H7 (cell line): Measurements from ENCODE around the gene IKBKG. TPM values are rescaled to one million over a fixed set of nuclear protein-coding genes. Genes with fewer than 3 reads are reported as not detected.
A peak's percentile ranks its signal among the peaks of the same experiment; 100 is the strongest.
"Not testable (repeated sequence)": the region's sequence is repeated elsewhere in the genome, so short reads cannot be mapped to it uniquely, and the experiment has no call there.

Experiments
- DNase-seq: peaks from one replicate; pipeline ENCODE4 v3.0.0; 2012
- H3K27me3 ChIP-seq: 2 replicates; pipeline ENCODE4 v1.6.0; 2011; ENCODE audit warnings: mild to moderate bottlenecking, low read length; ENCODE audit not compliant: control insufficient read depth, insufficient read depth
- H3K36me3 ChIP-seq: replicated peaks from 2 replicates; pipeline ENCODE4 v1.5.1; 2011; ENCODE audit warnings: low read length; ENCODE audit not compliant: control insufficient read depth, insufficient read depth
- H3K4me3 ChIP-seq: 2 replicates; pipeline ENCODE4 v1.5.1; 2011; ENCODE audit warnings: low read depth, mild to moderate bottlenecking, control low read depth, low read length, moderate library complexity; ENCODE audit not compliant: insufficient read depth
- total RNA-seq: library from RNA; depleted of rRNA; stranded (reverse); fragments of >200 nt; shearing (Covaris generic); gene quantifications from 2 replicates; pipeline ENCODE4 v1.2.3, GENCODE V29; 2014; rRNA removed

IKBKG gene, protein sequence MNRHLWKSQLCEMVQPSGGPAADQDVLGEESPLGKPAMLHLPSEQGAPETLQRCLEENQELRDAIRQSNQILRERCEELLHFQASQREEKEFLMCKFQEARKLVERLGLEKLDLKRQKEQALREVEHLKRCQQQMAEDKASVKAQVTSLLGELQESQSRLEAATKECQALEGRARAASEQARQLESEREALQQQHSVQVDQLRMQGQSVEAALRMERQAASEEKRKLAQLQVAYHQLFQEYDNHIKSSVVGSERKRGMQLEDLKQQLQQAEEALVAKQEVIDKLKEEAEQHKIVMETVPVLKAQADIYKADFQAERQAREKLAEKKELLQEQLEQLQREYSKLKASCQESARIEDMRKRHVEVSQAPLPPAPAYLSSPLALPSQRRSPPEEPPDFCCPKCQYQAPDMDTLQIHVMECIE
- total RNA-seq, result 22.1 and 24.3 TPM in 2 replicates

DNA sequence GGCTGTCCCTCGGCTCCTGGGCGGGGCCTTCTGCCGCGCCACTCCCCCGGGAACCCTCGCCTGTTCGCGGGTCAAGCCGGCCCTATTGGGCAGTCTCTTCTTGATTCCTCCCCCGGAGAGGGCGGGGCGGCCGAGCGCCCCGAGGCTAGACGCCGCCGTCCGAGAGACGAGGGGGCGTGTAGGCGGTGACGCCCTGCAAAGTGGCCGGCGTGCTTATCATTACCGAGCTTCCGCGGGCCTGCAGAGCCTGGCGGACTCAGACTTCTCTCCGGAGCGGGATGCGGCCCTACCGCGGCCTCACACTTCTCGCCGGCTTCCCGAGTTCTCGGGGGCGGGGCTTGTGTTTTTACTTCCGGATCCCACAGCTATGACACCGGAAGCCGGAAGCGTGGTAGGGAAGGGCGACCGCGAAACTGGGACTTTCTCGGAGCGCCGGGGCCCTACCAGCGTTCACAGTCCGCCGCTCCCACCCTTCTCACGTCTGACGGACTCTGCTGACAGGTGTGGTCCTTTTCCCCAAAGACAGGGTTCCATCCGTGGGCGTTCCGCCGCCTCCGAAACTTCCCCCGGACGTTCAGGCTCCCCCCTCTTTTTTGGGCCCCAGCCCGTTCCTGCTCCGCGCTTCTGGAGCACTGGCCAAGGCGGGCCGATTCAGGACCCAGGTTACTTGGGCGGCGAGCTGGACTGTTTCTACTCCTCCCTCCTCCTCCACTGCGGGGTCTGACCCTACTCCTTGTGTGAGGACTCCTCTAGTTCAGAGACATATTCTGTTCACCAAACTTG, at the start of gene IKBKG:
IKBKG (plus strand) TSS at position 376 of the 783 bp plus-strand sequence. CDS start 4,383 bp downstream, outside the sequence.
- Histone ChIP-seq H3K36me3 (no peaks in the 10 kb centered on the region; the same call in none of the 2 replicates), H3K4me3 (peak within 1 kb of the TSS; percentile 71), H3K27me3 (no peaks in the 10 kb centered on the region)
- peak; percentile 98 for DNase-seq

DNA sequence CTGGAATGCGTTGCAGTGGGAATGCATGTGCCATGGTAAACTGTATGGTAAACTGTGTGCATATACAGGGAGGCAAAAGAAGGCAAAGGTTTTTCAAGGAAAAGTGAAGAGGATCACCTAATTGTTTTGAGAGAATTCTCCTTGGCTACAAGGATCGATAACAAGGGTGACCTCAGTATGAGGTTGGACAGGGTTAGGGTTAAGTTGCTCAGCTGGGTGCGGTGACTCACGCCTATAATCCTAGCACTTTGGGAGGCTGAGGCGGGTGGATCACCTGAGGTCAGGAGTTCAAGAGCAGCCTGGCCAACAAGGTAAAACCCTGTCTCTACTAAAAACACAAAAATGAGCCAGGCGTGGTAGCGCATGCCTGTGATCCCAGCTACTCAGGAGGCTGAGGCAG, 46.0 kb upstream of the IKBKG start:
- H3K36me3 ChIP-seq, H3K27me3 ChIP-seq, DNase-seq, H3K4me3 ChIP-seq: not testable (repeated sequence)

DNA sequence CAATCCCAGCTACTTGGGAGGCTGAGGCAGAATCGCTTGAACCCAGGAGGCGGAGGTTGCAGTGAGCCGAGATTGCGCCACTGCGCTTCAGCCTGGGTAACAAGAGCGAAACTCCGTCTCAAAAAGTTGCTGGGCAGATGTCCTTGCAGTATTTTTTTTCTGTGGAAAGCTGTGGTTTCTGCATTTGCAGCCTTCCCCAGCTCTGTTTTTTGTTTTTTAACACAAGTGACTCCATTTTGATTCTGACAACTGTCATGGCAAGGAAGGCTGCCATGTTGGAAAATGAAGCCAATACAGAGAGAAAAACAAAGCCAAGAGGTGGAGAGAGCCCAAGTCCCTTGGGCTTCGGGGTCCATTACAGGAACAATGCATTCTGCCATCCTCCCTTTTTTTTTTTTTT, 45.3 kb upstream of the IKBKG start:
- no peak for DNase-seq
- no peaks in the 10 kb centered on the region for H3K27me3 ChIP-seq
- no peak overlapping the region for H3K4me3 ChIP-seq
- no peaks in the 10 kb centered on the region for H3K36me3 ChIP-seq

DNA sequence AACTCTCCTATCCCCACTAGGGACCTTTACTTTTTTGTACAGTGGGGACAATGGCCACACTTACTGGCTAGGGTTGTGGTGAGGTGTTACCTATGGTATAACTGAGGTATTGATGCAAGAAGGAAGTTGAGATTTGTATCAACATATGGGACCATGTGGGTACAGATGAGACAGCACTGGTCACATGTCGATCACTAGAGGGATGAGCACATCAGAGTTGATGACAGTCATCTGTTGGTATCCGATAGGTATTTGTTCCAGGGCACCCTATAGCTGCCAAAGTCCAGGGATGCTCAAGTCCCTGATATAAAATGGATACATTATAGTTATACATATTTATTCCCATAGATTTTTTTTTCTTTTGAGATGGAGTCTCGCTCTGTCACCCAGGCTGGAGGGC, 44.4 kb upstream of the IKBKG start:
- Histone ChIP-seq H3K36me3 (no peaks in the 10 kb centered on the region), H3K4me3 (no peak overlapping the region), H3K27me3 (no peaks in the 10 kb centered on the region)
- DNase-seq, result no peak

DNA sequence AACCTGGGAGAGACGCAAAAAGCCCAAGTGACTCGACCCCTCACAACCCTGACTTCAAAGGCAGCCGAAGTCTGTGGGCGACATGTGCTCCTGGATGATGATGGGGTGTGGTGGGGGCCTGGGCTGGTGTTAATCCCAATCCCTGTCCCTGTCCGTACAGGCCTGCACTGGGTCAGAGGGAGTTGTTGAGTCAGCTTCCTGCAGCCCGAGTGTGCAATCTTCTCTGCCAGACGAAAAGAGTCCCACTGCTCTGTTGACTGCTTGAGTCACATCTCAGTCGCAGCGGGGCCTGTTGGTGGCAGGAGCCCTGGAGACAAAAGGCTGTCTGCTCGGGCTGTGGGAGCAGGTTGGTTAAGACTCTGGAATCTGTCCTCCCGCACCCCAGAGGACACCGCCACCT, 41.7 kb upstream of the IKBKG start:
- H3K27me3 ChIP-seq, result no peaks in the 10 kb centered on the region
- peak; percentile 24 for DNase-seq
- no peaks in the 10 kb centered on the region; the same call in 1 of the 2 replicates for H3K36me3 ChIP-seq
- H3K4me3 ChIP-seq, result no peak overlapping the region

DNA sequence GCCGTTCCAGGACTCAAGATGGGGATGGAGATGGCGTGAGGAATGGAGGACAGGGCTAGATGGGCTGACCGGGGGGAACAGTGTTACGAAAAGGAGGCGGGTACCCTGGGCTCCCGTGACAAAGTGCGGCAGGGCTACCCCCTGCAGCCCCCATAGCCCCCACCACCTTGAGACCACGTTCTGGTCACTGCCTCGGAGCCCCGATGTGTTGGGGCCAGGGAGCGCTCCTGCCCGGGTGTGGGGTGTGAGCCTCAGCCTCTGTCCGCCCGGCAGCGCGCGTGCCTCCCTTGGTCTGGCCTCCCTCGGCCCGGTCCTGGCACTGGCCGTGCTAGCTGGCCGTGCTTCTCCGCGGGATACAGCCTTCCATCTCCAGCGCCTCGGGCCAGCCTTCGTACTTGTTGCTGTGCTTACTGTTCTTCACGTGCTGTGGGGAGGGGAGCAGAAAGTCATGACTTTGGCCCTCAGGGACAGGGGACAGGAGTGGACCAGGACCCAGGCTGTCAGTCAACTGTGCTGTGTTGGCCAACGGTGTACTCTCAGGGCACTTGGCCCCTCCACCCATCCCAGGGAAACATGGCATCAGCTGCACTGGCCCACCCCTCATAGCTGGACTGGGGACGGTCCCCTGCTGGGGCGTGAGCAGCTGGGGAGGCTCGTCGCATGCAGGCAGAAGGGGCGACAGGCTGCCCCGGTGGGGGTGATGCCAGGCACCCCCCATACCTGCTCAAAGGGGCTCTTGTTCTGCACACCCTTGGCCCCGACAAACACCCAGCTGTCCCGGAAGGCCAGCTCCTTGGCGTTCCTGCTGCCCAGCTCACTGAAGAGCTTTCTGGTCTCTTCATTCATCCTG, 40.7 kb upstream of the IKBKG start:
- Histone ChIP-seq H3K4me3 (no peak overlapping the region), H3K27me3 (no peaks in the 10 kb centered on the region), H3K36me3 (no peaks in the 10 kb centered on the region; the same call in 1 of the 2 replicates)
- peak; percentile 25 for DNase-seq

DNA sequence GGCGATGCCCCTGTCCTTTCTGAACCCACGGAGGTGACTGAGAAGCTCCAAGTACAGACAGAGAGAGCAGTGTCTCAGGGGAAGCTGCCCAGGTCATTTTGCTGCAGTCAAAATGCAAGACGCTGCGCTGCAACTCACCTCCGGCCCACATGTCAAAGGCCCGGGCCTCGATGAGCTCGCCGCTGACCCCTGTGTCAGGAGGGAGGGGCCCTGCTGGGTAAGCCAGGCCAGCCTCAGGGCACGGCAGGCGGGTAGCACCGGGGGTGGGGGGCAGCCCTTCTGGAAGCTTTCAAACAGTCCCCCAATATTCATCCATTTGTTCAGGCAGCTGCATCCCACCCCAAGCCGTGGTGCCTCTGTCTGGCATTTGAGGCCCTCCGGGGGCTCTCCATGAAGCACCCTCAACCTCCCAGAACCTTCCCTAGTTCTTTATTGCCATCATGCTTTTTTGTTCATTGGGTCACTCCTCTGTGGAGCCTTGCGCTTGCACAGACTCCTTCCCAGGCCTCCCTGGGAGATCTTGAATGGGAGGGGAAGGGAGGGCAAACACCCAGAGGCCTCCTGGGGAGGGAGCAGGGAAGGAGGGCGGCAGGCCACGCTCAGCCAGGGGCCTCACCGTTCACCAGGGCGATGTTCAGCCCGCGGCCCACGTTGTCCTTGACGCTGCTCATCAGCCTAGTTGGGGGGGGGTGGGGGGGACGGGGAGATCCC, 39.6 kb upstream of the IKBKG start:
- no peaks in the 10 kb centered on the region for H3K27me3 ChIP-seq
- peak; percentile 26 for DNase-seq
- H3K4me3 ChIP-seq, result no peak overlapping the region
- H3K36me3 ChIP-seq, result no peaks in the 10 kb centered on the region; the same call in 1 of the 2 replicates

DNA sequence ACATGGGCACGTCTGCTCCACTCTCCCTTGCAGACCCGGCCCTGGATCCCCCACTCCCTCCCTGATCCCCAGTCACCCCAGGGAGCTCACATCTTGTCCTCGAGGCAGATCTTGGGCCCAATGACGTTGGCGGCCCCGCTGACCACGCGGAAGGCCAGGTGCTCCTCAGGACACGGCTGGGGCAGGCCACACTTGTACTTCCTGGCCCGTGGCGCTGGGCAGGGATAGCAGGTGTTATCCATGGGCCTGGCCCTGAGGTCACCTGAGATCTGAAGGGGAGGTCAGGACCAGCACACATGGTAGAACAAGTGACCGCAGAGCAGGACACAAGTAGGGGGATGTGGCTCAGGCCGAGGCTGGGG, 39.1 kb upstream of the IKBKG start:
- Histone ChIP-seq H3K27me3 (no peaks in the 10 kb centered on the region), H3K36me3 (no peaks in the 10 kb centered on the region; the same call in 1 of the 2 replicates), H3K4me3 (no peak overlapping the region)
- peak; percentile 22 for DNase-seq

DNA sequence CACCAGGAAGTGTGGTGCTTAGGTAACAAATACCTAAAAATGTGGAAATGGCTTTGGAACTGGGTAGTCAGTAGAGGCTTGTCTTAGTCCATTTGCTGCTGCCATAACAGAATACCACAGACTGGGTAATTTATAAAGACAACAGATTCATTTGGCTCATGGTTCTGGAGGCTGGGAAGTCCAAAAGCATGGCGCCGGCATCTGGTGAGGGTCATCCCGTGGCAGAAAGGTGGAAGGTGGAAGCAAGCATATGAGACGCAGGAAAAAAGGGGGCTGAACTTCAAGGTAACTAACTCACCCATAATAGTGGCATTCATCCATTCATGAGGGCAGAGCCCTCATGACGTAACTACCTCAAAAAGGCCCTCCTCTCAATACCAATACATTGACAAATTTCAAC, 38.0 kb upstream of the IKBKG start:
- no peaks in the 10 kb centered on the region; the same call in 1 of the 2 replicates for H3K36me3 ChIP-seq
- DNase-seq, result no peak
- H3K4me3 ChIP-seq, result no peak overlapping the region
- no peaks in the 10 kb centered on the region for H3K27me3 ChIP-seq

DNA sequence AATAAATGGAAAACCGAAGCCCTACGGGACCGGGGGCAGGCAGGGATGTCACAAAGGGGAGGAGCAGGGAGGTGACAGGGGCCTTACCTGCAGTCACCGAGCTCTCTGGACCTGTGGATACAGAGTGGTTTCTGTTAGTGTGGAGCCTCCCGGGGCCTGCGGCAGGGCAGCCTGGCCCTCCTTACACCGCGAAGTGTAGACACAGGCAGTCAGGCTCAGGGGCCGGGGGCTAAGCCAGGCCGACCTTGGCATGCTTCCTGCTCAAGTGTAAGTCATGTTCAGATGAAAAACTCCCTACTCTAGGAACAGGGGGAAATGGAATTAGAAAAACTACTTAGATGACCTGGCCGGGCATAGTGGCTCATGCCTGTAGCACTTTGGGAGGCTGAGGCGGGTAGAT, 35.7 kb upstream of the IKBKG start:
- DNase-seq, result no peak
- no peaks in the 10 kb centered on the region; the same call in 1 of the 2 replicates for H3K36me3 ChIP-seq
- no peaks in the 10 kb centered on the region for H3K27me3 ChIP-seq
- no peak overlapping the region for H3K4me3 ChIP-seq

DNA sequence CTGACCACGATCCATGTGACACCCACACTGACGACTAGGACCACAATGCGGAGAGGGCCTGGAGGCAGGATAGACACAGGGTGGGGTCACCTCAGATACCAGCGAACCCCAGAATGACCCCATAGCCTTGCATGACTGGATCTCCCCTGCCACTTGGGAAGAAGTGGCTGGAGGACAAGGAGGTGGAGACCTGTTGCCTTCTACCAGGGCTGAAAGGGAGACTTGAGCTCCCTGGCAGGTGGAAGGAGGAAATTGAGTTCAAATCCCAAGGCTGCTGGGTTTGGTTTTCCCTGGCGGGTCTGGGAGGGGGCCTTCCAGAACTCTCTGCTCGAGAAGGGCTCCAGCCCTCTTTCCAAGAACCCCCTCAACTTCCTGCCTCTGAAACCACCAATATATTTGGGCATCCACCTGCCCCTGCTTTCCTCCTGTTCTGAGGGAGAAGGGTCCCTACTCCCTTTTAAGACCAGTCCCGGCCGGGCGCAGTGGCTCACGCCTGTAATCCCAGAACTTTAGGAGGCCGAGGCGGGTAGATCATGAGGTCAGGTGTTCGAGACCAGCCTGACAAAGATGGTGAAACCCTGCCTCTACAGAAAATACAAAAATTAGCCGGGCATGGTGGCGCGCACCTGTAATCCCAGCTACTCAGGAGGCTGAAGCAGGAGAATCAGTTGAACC, 34.4 kb upstream of the IKBKG start:
- no peak overlapping the region for H3K4me3 ChIP-seq
- no peak for DNase-seq

DNA sequence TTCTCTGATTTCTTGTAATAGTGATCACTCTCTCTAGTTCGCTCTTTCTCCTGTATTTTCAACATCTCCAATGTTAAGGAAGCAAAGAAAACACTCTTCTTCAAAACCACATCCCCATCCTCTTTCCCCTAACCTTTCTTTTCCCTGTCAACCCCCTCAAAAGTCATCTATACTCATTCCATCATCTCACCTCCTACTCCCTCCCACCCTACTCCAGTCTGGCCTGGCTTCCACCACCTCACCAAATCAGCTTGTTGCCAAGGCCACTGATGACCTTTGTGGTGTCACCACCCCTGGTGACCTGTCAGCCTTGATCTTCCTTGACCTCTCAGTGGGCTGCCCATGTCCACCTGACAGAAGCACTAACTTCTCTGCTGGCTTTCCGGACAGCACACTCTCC, 33.7 kb upstream of the IKBKG start:
- H3K4me3 ChIP-seq, result no peak overlapping the region
- no peaks in the 10 kb centered on the region for H3K36me3 ChIP-seq
- no peaks in the 10 kb centered on the region for H3K27me3 ChIP-seq
- DNase-seq, result no peak

More for the DNA sequence above, 34.4 kb upstream of the IKBKG start:
- H3K27me3 ChIP-seq, result no peaks in the 10 kb centered on the region
- no peaks in the 10 kb centered on the region; the same call in 1 of the 2 replicates for H3K36me3 ChIP-seq
